Stomach (tissue), 19 donors: ENCODE measurements around the gene TMEM17. TPM values are rescaled to one million over a fixed set of nuclear protein-coding genes. Genes with fewer than 3 reads are reported as not detected.

Experiments used
- DNase-seq, 2 donors: peaks; one replicate each; pipeline versions ENCODE4 v3.0.0 to v3.0.0-alpha.2; 2013 to 2019
- H3K27ac ChIP-seq, 5 donors: fragments of 200-600 bp in 4 of 5; sonication (generic) in 4 of 5; one replicate each; pipeline ENCODE4 v1.5.1; 2013 to 2019; ENCODE audit warnings: mild to moderate bottlenecking in 1 of 5, moderate library complexity in 1 of 5
- H3K27me3 ChIP-seq, 3 donors: fragments of 200-600 bp; sonication (generic); one replicate each; pipeline ENCODE4 v1.5.1; 2017 to 2019; ENCODE audit warnings: mixed run types in 1 of 3
- H3K36me3 ChIP-seq, 4 donors: fragments of 200-600 bp; sonication (generic); 1 replicate in 3 of 4; 2 replicates in 1 of 4; pipeline ENCODE4 v1.5.1; 2016 to 2019
- H3K4me1 ChIP-seq, 4 donors: fragments of 200-600 bp; sonication (generic); one replicate each; pipeline ENCODE4 v1.5.1; 2016 to 2019
- H3K4me3 ChIP-seq, 4 donors: fragments of 200-600 bp; sonication (generic) in 3 of 4; one replicate each; pipeline ENCODE4 v1.5.1; 2016 to 2019; ENCODE audit warnings: mild to moderate bottlenecking in 1 of 4
- H3K9me3 ChIP-seq, 4 donors: fragments of 200-600 bp; sonication (generic); one replicate each; pipeline ENCODE4 v1.5.1; 2016 to 2019
- CTCF ChIP-seq, 7 experiments: fragments of 450-650 bp in 4 of 7; fragments of 200-600 bp in 3 of 7; sonication (generic) in 3 of 7; IDR thresholded peaks; one replicate each; pipeline ENCODE4 v1.5.1; 2016 to 2019; ENCODE audit warnings: antibody characterized with exemption in 7 of 7, control low read depth in 2 of 7, mild to moderate bottlenecking in 1 of 7
- EP300 ChIP-seq: sonication (generic); formaldehyde crosslinking; IDR thresholded peaks from one replicate; pipeline ENCODE4 v1.6.1; 2017; ENCODE audit warnings: antibody characterized with exemption
- POLR2A ChIP-seq, 4 donors: fragments of 450-650 bp; IDR thresholded peaks; one replicate each; pipeline ENCODE4 v1.6.1; 2016; ENCODE audit warnings: antibody characterized with exemption in 4 of 4, control low read depth in 2 of 4, mild to moderate bottlenecking in 1 of 4, moderate library complexity in 1 of 4
- POLR2AphosphoS5 ChIP-seq, 3 donors: sonication (generic); formaldehyde crosslinking; IDR thresholded peaks; one replicate each; pipeline ENCODE4 v1.6.1; 2016; ENCODE audit warnings: antibody characterized with exemption in 3 of 3
- WGBS, 5 donors: extraction: QIAGEN DNeasy Blood & Tissue Kit in 3 of 5; methylation state at CpG; one replicate each; pipeline versions ENCODE4 v1.1.5 to v1.1.7; 2013 to 2018; 5-methylcytosine and 5-hydroxymethylcytosine counted together
- intact Hi-C: fragments of 100-400 bp; cut with DNase I; formaldehyde crosslinking; loops from one replicate; pipeline ENCODE4 v1.15.1; 2023; ENCODE audit warnings: low total_unique reads
- long read RNA-seq, 10 donors: transcript quantifications; one replicate each; lab custom pipeline, GENCODE V29; 2026
- polyA plus RNA-seq, 3 donors: library from polyadenylated mRNA; stranded (reverse); fragments of 200-250 nt; gene quantifications; one replicate each; pipeline ENCODE4 v1.2.3, GENCODE V29; 2013
- total RNA-seq, 5 donors: library from RNA; depleted of rRNA; stranded (reverse); fragments of >200 nt; gene quantifications; one replicate each; pipeline versions ENCODE4 v1.1.0 to v1.2.3, GENCODE V29; 2014 to 2016
- donor health status: healthy with polysubstance abuse.
- donor health status: Bipolar disorder and iron deficiency.
- donor health status: healthy.

Gene TMEM17
- total RNA-seq (1 to 10 TPM in 1 of 5 donors, under 1 TPM in 2, not detected in 2; 0.87 to 2.2 (median 0.89) TPM), polyA plus RNA-seq (1 to 10 TPM in 2 of 3 donors, not detected in 1; 1.2 to 1.3 TPM)
- long read RNA-seq, donor 1: 0 reads
- long read RNA-seq, donor 2: 0 reads
- long read RNA-seq, donor 3, partial matches to known transcripts: 0 of 2 reads
- long read RNA-seq, donor 3, other reads (novel, unspliced or antisense): 0 of 2 reads
- long read RNA-seq, donor 4: 0 reads
- long read RNA-seq, donor 5: 0 reads
- long read RNA-seq, donor 6: 0 reads
- long read RNA-seq, donor 7, partial matches to known transcripts: 0 of 2 reads
- long read RNA-seq, donor 7, other reads (novel, unspliced or antisense): 0 of 2 reads
- long read RNA-seq, donor 8, partial matches to known transcripts: 0 of 3 reads
- long read RNA-seq, donor 8, other reads (novel, unspliced or antisense): 0 of 3 reads
- long read RNA-seq, donor 9, partial matches to known transcripts: 0 of 2 reads
- long read RNA-seq, donor 9, other reads (novel, unspliced or antisense): 0 of 2 reads
- long read RNA-seq, donor 10: 0 reads

GRCh38 chr2:62505750-62506420 is at the start of gene TMEM17:
TMEM17 (minus strand) TSS chr2:62506195; CDS start chr2:62506129, 66 bp downstream.
- no peaks in the 10 kb centered on the region for H3K36me3 ChIP-seq
- H3K27me3 ChIP-seq: no peaks in the 10 kb centered on the region
- H3K4me1 ChIP-seq: peaks cover 4 to 17% (median 16%) of the 10 kb centered on the region in 4 donors
- TF ChIP-seq POLR2AphosphoS5 (IDR thresholded peaks at IDR 0.05): peak; percentile 44 to 79 (median 46)
- TF ChIP-seq POLR2A (IDR thresholded peaks at IDR 0.05): no peak
- no peak for TF ChIP-seq CTCF (IDR thresholded peaks at IDR 0.05)
- H3K4me3 ChIP-seq: peak within 1 kb of the TSS; percentile 63 to 84 (median 71)
- peak; percentile 89 to 97 for DNase-seq
- 0 to 1% (median 0%) methylated on average over 32 to 68 of the region's 68 CpGs for WGBS, 5 donors
- H3K9me3 ChIP-seq: no peaks in the 10 kb centered on the region
- H3K27ac ChIP-seq: peak within 1 kb of the TSS; percentile 87 to 97 (median 93)
- intact Hi-C loops: no loop called here

GRCh38 chr2:62554440-62554839 is 48.4 kb upstream of the TMEM17 start:
- peaks cover 0 to 8% (median 0%) of the 10 kb centered on the region in 4 donors for H3K4me1 ChIP-seq
- H3K27me3 ChIP-seq: no peaks in the 10 kb centered on the region
- no peak overlapping the region for H3K4me3 ChIP-seq
- no peaks in the 10 kb centered on the region for H3K36me3 ChIP-seq
- TF ChIP-seq POLR2A (IDR thresholded peaks at IDR 0.05) (no peak), CTCF (IDR thresholded peaks at IDR 0.05) (no peak), POLR2AphosphoS5 (IDR thresholded peaks at IDR 0.05) (no peak), EP300 (no peak)
- H3K9me3 ChIP-seq: no peaks in the 10 kb centered on the region
- no peak for DNase-seq
- intact Hi-C loops: no loop called here
- no peak overlapping the region for H3K27ac ChIP-seq

- TF ChIP-seq POLR2AphosphoS5 (IDR thresholded peaks at IDR 0.05) (no peak), EP300 (no peak), POLR2A (IDR thresholded peaks at IDR 0.05) (no peak), CTCF (IDR thresholded peaks at IDR 0.05) (no peak)
- no peaks in the 10 kb centered on the region for H3K36me3 ChIP-seq
- WGBS, 5 donors: 85 to 100% (median 91%) methylated on average over 2 of the region's 2 CpGs
- H3K4me3 ChIP-seq: no peak overlapping the region
- H3K4me1 ChIP-seq: no peaks in the 10 kb centered on the region
- DNase-seq: no peak
- H3K9me3 ChIP-seq: no peaks in the 10 kb centered on the region
- H3K27ac ChIP-seq: no peak overlapping the region
- intact Hi-C loops: no loop called here
- H3K27me3 ChIP-seq: no peaks in the 10 kb centered on the region
Observed at GRCh38 chr2:62550461-62550860, 44.5 kb upstream of the TMEM17 start.

GRCh38 chr2:62547854-62548253 is 41.9 kb upstream of the TMEM17 start:
- Histone ChIP-seq H3K27me3 (no peaks in the 10 kb centered on the region), H3K36me3 (no peaks in the 10 kb centered on the region), H3K4me3 (no peak overlapping the region), H3K4me1 (no peaks in the 10 kb centered on the region), H3K9me3 (no peaks in the 10 kb centered on the region), H3K27ac (no peak overlapping the region)
- WGBS, 5 donors: 57 to 65% (median 62%) methylated on average over 3 of the region's 3 CpGs
- TF ChIP-seq POLR2AphosphoS5 (IDR thresholded peaks at IDR 0.05) (no peak), CTCF (IDR thresholded peaks at IDR 0.05) (no peak), EP300 (no peak), POLR2A (IDR thresholded peaks at IDR 0.05) (no peak)
- intact Hi-C loops: no loop called here
- DNase-seq: no peak
